ENCODE results near the gene BTF3L4. TPM values are rescaled to one million over a fixed set of nuclear protein-coding genes. Genes with fewer than 3 reads are reported as not detected.

BTF3L4 gene
- total RNA-seq, 4 donors from 2014 or later: 33.8 to 46.5 (median 37.0) TPM

DNA sequence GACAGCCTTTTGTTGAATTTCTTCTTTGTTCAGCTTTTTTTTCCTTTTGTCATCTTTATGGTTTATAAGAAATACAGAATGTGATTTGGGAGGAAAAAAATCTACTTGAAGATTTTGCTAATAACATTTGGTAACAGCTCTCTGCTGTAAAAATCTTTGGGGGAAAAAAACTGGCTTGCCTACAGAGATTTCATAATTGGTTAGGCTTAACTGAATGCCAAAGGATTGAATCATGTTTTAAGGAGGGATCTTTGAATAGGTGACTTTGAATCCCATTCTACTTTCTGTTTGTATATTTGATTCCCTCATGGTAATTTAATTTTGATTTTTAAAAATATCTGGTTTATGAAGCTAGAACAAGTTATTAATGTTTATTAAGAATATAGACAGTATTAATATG lies 3.2 kb downstream of the BTF3L4 start:
- H3K9me3 ChIP-seq: no peaks in the 10 kb centered on the region
- no peak overlapping the region for H3K4me3 ChIP-seq
- intact Hi-C loops (cut with DNase I): no loop called here
- H3K36me3 ChIP-seq: peaks cover 5 to 48% (median 20%) of the 10 kb centered on the region in 3 donors
- DNase-seq: no peak
- no peaks in the 10 kb centered on the region for H3K27me3 ChIP-seq
- H3K27ac ChIP-seq: peak overlapping the region; percentile 32 to 96 (median 64)
- TF ChIP-seq POLR2A (IDR thresholded peaks at IDR 0.05): no peak
- TF ChIP-seq, protein P1, sequence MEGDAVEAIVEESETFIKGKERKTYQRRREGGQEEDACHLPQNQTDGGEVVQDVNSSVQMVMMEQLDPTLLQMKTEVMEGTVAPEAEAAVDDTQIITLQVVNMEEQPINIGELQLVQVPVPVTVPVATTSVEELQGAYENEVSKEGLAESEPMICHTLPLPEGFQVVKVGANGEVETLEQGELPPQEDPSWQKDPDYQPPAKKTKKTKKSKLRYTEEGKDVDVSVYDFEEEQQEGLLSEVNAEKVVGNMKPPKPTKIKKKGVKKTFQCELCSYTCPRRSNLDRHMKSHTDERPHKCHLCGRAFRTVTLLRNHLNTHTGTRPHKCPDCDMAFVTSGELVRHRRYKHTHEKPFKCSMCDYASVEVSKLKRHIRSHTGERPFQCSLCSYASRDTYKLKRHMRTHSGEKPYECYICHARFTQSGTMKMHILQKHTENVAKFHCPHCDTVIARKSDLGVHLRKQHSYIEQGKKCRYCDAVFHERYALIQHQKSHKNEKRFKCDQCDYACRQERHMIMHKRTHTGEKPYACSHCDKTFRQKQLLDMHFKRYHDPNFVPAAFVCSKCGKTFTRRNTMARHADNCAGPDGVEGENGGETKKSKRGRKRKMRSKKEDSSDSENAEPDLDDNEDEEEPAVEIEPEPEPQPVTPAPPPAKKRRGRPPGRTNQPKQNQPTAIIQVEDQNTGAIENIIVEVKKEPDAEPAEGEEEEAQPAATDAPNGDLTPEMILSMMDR (IDR thresholded peaks at IDR 0.05): no peak
- peaks cover 12 to 41% (median 27%) of the 10 kb centered on the region in 3 donors for H3K4me1 ChIP-seq

DNA sequence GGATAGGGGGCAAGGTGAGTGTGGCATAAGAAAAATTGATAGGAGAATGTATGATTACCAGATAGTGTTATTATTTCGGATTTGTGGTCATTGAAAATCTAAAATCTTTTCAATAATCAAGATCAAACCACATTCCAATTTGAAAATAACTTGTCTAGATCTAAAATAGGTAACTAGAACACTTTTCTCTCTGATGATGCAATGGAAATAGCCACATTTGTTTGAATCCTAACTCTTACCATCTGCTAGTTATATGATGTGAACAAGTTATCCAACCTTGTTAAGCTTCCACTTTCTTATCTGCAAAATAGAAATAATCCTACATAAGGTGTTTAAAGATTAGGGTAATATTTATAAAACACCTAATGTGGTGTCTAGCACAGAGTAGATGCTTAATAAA lies 3.8 kb downstream of the BTF3L4 start:
- Histone ChIP-seq H3K27me3 (no peaks in the 10 kb centered on the region), H3K27ac (peak overlapping the region in 1 of 4 donors; percentile 74), H3K9me3 (no peaks in the 10 kb centered on the region), H3K4me3 (no peak overlapping the region), H3K4me1 (peaks cover 8 to 36% (median 23%) of the 10 kb centered on the region in 3 donors), H3K36me3 (peaks cover 6 to 53% (median 20%) of the 10 kb centered on the region in 3 donors)
- WGBS, 2 donors: 88 to 97% methylated on average over 1 of the region's 1 CpG
- TF ChIP-seq, protein P1 (IDR thresholded peaks at IDR 0.05): no peak
- no peak for TF ChIP-seq POLR2A (IDR thresholded peaks at IDR 0.05)
- DNase-seq: no peak
- intact Hi-C loops (cut with DNase I): no loop called here

DNA sequence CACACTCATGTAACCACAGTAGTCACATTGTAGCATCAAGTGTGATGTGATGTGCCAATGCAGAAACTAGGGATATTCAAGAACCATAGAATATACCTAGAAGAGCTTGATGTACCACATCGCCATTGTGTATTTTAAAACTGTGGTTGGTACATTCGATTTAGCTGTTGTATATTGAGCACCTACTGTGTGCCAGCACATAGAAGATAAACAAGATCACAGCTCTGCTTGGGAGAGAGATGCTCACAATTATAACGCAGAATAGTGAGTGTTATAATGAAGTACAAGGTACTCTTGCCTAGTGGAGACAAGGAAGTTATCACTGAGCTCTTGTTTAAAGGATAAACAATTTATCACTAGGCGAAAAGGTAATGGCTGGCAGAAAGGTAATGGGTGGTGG lies 4.7 kb downstream of the BTF3L4 start:
- Histone ChIP-seq H3K9me3 (no peaks in the 10 kb centered on the region), H3K27me3 (no peaks in the 10 kb centered on the region), H3K4me1 (peaks cover 8 to 36% (median 23%) of the 10 kb centered on the region in 3 donors), H3K36me3 (peaks cover 16 to 63% (median 27%) of the 10 kb centered on the region in 3 donors), H3K4me3 (no peak overlapping the region), H3K27ac (no peak overlapping the region)
- intact Hi-C loops (cut with DNase I): no loop called here
- 96 to 97% methylated on average over 4 of the region's 4 CpGs for WGBS, 2 donors
- no peak for DNase-seq
- TF ChIP-seq POLR2A (IDR thresholded peaks at IDR 0.05): no peak
- TF ChIP-seq, protein P1 (IDR thresholded peaks at IDR 0.05): no peak

DNA sequence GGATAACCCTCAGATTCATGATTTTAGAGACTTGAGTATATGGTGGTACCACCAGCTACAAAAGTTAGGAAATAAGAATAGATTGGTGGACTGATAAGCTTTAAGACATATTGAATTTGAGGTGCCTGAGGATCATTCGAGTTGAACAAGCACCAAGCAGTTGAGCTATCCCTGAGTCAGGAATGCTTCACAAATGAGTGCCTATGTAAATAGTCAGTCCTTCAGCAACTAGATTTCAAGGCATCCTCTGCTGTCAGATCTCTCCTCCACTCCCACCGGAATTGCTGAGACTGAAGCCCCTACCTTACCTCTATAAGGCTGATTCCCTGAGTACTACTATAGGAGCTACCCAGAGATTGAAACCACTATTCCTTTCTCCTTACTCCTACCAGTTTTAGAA lies 7.1 kb downstream of the BTF3L4 start:
- TF ChIP-seq POLR2A (IDR thresholded peaks at IDR 0.05): no peak
- TF ChIP-seq, protein P1 (IDR thresholded peaks at IDR 0.05): no peak
- H3K9me3 ChIP-seq: no peaks in the 10 kb centered on the region
- WGBS, 2 donors: 86% methylated on average over 2 of the region's 2 CpGs
- no peak for DNase-seq
- intact Hi-C loops (cut with DNase I): no loop called here
- H3K4me1 ChIP-seq: peaks cover 0 to 19% (median 11%) of the 10 kb centered on the region in 3 donors
- peaks cover 17 to 86% (median 38%) of the 10 kb centered on the region in 3 donors for H3K36me3 ChIP-seq
- H3K27me3 ChIP-seq: no peaks in the 10 kb centered on the region
- H3K4me3 ChIP-seq: no peak overlapping the region
- H3K27ac ChIP-seq: no peak overlapping the region

DNA sequence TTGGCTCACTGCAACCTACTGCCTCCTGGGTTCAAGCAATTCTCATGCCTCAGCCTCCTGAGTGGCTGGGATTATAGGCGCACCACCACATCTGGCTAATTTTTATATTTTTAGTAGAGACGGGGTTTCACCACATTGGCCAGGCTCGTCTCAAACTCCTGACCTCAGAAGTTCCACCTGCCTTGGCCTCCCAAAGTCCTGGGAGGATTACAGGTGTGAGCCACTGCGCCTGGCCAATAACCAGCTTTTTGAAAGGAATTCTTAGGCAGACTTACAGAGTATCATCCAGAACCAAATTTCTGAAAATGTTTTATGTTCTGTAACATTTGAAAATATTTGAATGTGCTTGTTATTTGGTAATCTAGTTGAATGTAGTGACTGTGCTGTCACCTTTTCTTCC lies 14.6 kb downstream of the BTF3L4 start:
- 89 to 92% methylated on average over 3 to 4 of the region's 4 CpGs for WGBS, 2 donors
- no peak for DNase-seq

More for the DNA sequence above, 14.6 kb downstream of the BTF3L4 start:
- Histone ChIP-seq H3K4me3 (no peak overlapping the region), H3K9me3 (no peaks in the 10 kb centered on the region), H3K27ac (no peak overlapping the region), H3K36me3 (peaks cover 2 to 93% (median 12%) of the 10 kb centered on the region in 3 donors), H3K4me1 (no peaks in the 10 kb centered on the region), H3K27me3 (no peaks in the 10 kb centered on the region)
- no peak for TF ChIP-seq POLR2A (IDR thresholded peaks at IDR 0.05)
- TF ChIP-seq, protein P1 (IDR thresholded peaks at IDR 0.05): no peak
- intact Hi-C loops (cut with DNase I): no loop called here

Data from esophagus squamous epithelium (tissue), 5 donors.